K562 (cell line): ENCODE data around the gene SGMS1. TPM values are rescaled to one million over a fixed set of nuclear protein-coding genes. Genes with fewer than 3 reads are reported as not detected.

ENCODE experiments used
- ASH1L ChIP-seq: fragments of 450-650 bp; IDR thresholded peaks from 2 replicates; pipeline ENCODE4 v1.6.1; 2018; ENCODE audit warnings: borderline replicate concordance, mild to moderate bottlenecking, low read depth; ENCODE audit not compliant: partially characterized antibody
- CBFB ChIP-seq: sonication (generic); formaldehyde crosslinking; IDR thresholded peaks from 2 replicates; pipeline ENCODE4 v1.4.0; 2020; ENCODE audit warnings: mild to moderate bottlenecking, missing genetic modification reagents
- DIDO1 ChIP-seq: fragments of 450-650 bp; IDR thresholded peaks from 2 replicates; pipeline ENCODE4 v1.6.1; 2016; ENCODE audit warnings: low read depth, missing biosample characterization, missing genetic modification characterization
- DPF2 ChIP-seq: fragments of 450-650 bp; IDR thresholded peaks from 2 replicates; pipeline ENCODE4 v1.6.1; 2016
- E2F3 ChIP-seq: fragments of 250-450 bp; sonication (Bioruptor Pico); IDR thresholded peaks from 2 replicates; pipeline ENCODE4 v1.4.0; 2020; ENCODE audit warnings: mild to moderate bottlenecking
- HDGF ChIP-seq: fragments of 450-650 bp; IDR thresholded peaks from 2 replicates; pipeline ENCODE4 v1.6.1; 2016
- KDM1A ChIP-seq, 2 experiments: fragments of 450-650 bp; IDR thresholded peaks; 2 replicates each; pipeline ENCODE4 v1.6.1; 2016; ENCODE audit warnings: mild to moderate bottlenecking in 2 of 2
- MEF2A ChIP-seq: IDR thresholded peaks from 2 replicates; pipeline ENCODE4 v1.6.1; 2011; ENCODE audit warnings: low read depth, mild to moderate bottlenecking, low read length, moderate library complexity; ENCODE audit not compliant: control insufficient read depth
- MTA2 ChIP-seq: fragments of 450-650 bp; IDR thresholded peaks from 2 replicates; pipeline ENCODE4 v1.6.1; 2016; ENCODE audit warnings: low read depth
- NR2F6 ChIP-seq: fragments of 450-650 bp; formaldehyde crosslinking; IDR thresholded peaks from 2 replicates; pipeline ENCODE4 v1.4.0; 2020; ENCODE audit warnings: mild to moderate bottlenecking
- SIRT6 ChIP-seq: IDR thresholded peaks from one replicate; pipeline ENCODE4 v1.6.1; 2012; ENCODE audit warnings: low read depth, mild to moderate bottlenecking, control low read depth, inconsistent platforms, low read length, moderate library complexity
- SMAD3 ChIP-seq: fragments of 450-650 bp; formaldehyde crosslinking; conservative IDR thresholded peaks from 2 replicates; pipeline ENCODE4 v1.4.0; 2020; ENCODE audit warnings: mild to moderate bottlenecking
- TAF15 ChIP-seq: fragments of 200-400 bp; formaldehyde crosslinking; IDR thresholded peaks from 2 replicates; pipeline ENCODE4 v1.6.1; 2017; ENCODE audit warnings: mild to moderate bottlenecking, low read depth, low read length, moderate library complexity
- TCF7L2 ChIP-seq: fragments of 150-350 bp; IDR thresholded peaks from 2 replicates; pipeline ENCODE4 v1.6.1; 2016; ENCODE audit warnings: low read depth, mild to moderate bottlenecking, low read length, moderate library complexity
- TFE3 ChIP-seq: fragments of 450-650 bp; formaldehyde crosslinking; IDR thresholded peaks from 2 replicates; pipeline ENCODE4 v1.4.0; 2020; ENCODE audit warnings: mild to moderate bottlenecking, mixed read lengths
- TGIF2 ChIP-seq: sonication (generic); formaldehyde crosslinking; IDR thresholded peaks from 2 replicates; pipeline ENCODE4 v1.8.1; 2022; ENCODE audit warnings: mild to moderate bottlenecking, missing genetic modification reagents, moderate library complexity
- ZBED1 ChIP-seq: IDR thresholded peaks from 2 replicates; pipeline ENCODE4 v1.6.1; 2014
- ZKSCAN8 ChIP-seq: fragments of 200-800 bp; sonication (Bioruptor generic); IDR thresholded peaks from 2 replicates; pipeline ENCODE4 v1.6.1; 2016; ENCODE audit warnings: missing genetic modification characterization, missing compliant biosample characterization
- ZNF57 ChIP-seq: fragments of 450-650 bp; formaldehyde crosslinking; IDR thresholded peaks from 2 replicates; pipeline ENCODE4 v1.4.0; 2020; ENCODE audit warnings: mild to moderate bottlenecking, moderate library complexity
- ZNF778 ChIP-seq: fragments of 450-650 bp; formaldehyde crosslinking; IDR thresholded peaks from 2 replicates; pipeline ENCODE4 v1.4.0; 2020; ENCODE audit warnings: mild to moderate bottlenecking, moderate library complexity
- polyA plus RNA-seq, 8 experiments: library from polyadenylated mRNA; depleted of rRNA in 4 of 8; stranded (reverse) in 5 of 8; unstranded in 3 of 8; fragments of >200 nt; fragmentation: Nextera tagmentation in 2 of 8; fragmentation: Illumina TruSeq in 1 of 8; extraction: Ambion mirVana in 2 of 8; extraction: Trizol in 1 of 8; gene quantifications; 2 replicates each; pipeline versions ENCODE4 v1.2.1 to v1.2.3, GENCODE V29; 2011 to 2014; ENCODE audit warnings: inconsistent platforms in 1 of 8, missing spikeins in 1 of 8
- total RNA-seq, 7 experiments: library from RNA; depleted of rRNA in 6 of 7; stranded (reverse); fragments of >200 nt in 6 of 7; fragmentation: Illumina TruSeq in 2 of 7; extraction: Trizol in 2 of 7; gene quantifications; 2 replicates each; pipeline versions ENCODE4 v1.2.1 to v1.2.3, GENCODE V29; 2011 to 2021; ENCODE audit warnings: low replicate concordance in 1 of 7
- TF ChIP-seq, protein P1 (sequence below), 2 experiments: fragments of 150-350 bp in 1 of 2; IDR thresholded peaks; 2 replicates each; pipeline ENCODE4 v1.6.1; 2012 to 2016; ENCODE audit warnings: low read depth in 2 of 2, low read length in 2 of 2, mild to moderate bottlenecking in 1 of 2, moderate library complexity in 1 of 2
- TF ChIP-seq, protein P2 (sequence below): fragments of 250-450 bp; sonication (Bioruptor Pico); IDR thresholded peaks from 2 replicates; pipeline ENCODE4 v1.6.1; 2021; ENCODE audit warnings: mild to moderate bottlenecking

SGMS1 gene
- total and polyA plus RNA-seq, 9 of the 15 experiments (the other 6 are each of a cell fraction or from before 2014, with no cell fraction given), result 22.6 to 232 (median 82.2) TPM

DNA sequence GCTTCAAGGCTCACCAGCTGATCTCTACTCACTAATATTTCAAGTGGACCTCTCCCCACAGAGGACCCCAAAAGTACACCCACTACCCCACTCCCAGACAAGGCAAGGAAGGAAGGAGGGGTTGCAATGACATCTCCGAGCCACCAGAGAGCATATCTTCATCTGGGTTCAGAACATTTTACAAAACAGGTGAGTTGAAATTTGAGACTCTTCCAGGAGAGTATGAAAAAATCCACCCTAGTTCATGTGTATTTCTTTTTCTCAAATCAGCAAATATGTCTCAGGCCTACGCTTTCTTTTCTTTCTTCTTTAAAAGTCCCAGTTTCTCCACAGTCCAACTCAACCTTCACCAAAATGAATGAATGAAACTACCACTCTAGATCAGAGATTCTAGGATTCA is 61.9 kb downstream of the SGMS1 start (continued):
- TF ChIP-seq, protein P1, sequence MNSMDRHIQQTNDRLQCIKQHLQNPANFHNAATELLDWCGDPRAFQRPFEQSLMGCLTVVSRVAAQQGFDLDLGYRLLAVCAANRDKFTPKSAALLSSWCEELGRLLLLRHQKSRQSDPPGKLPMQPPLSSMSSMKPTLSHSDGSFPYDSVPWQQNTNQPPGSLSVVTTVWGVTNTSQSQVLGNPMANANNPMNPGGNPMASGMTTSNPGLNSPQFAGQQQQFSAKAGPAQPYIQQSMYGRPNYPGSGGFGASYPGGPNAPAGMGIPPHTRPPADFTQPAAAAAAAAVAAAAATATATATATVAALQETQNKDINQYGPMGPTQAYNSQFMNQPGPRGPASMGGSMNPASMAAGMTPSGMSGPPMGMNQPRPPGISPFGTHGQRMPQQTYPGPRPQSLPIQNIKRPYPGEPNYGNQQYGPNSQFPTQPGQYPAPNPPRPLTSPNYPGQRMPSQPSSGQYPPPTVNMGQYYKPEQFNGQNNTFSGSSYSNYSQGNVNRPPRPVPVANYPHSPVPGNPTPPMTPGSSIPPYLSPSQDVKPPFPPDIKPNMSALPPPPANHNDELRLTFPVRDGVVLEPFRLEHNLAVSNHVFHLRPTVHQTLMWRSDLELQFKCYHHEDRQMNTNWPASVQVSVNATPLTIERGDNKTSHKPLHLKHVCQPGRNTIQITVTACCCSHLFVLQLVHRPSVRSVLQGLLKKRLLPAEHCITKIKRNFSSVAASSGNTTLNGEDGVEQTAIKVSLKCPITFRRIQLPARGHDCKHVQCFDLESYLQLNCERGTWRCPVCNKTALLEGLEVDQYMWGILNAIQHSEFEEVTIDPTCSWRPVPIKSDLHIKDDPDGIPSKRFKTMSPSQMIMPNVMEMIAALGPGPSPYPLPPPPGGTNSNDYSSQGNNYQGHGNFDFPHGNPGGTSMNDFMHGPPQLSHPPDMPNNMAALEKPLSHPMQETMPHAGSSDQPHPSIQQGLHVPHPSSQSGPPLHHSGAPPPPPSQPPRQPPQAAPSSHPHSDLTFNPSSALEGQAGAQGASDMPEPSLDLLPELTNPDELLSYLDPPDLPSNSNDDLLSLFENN (IDR thresholded peaks at IDR 0.05; ENCODE audit: low read depth in 2 of 2, low read length in 2 of 2), result no peak
- no peak for TF ChIP-seq ZNF57
- no peak for TF ChIP-seq TGIF2
- TF ChIP-seq ASH1L, result no peak
- TF ChIP-seq ZNF778, result no peak
- TF ChIP-seq, protein P2, sequence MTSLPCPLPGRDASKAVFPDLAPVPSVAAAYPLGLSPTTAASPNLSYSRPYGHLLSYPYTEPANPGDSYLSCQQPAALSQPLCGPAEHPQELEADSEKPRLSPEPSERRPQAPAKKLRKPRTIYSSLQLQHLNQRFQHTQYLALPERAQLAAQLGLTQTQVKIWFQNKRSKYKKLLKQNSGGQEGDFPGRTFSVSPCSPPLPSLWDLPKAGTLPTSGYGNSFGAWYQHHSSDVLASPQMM (CRISPR knock-in tag), result no peak
- TF ChIP-seq ZKSCAN8, result no peak
- no peak for TF ChIP-seq TFE3 (CRISPR knock-in tag)
- TF ChIP-seq ZBED1, result no peak
- no peak for TF ChIP-seq CBFB (CRISPR knock-in tag)
- TF ChIP-seq SIRT6, result no peak
- TF ChIP-seq SMAD3, result no peak
- no peak for TF ChIP-seq HDGF
- no peak; the same call in 1 of the 2 replicates for TF ChIP-seq MTA2
- no peak for TF ChIP-seq DIDO1 (tag)
- TF ChIP-seq NR2F6 (CRISPR knock-in tag), result no peak
- TF ChIP-seq TAF15, result no peak
- TF ChIP-seq DPF2, result no peak
- no peak for TF ChIP-seq E2F3 (CRISPR knock-in tag)
- TF ChIP-seq TCF7L2, result no peak
- no peak for TF ChIP-seq KDM1A (IDR thresholded peaks at IDR 0.05)
- TF ChIP-seq MEF2A, result no peak
- TF ChIP-seq, all 486 proteins: peak for 28
